HS-5 (cell line): ENCODE results near the gene TNK2.
"Not testable (repeated sequence)": the region's sequence is repeated elsewhere in the genome, so short reads cannot be mapped to it uniquely, and the experiment has no call there.

Experiments
- DNase-seq: peaks from one replicate; pipeline ENCODE4 v3.0.0-alpha.2; 2012; ENCODE audit warnings: low read depth

Gene TNK2

GRCh38 chr3:195849322-195850074, 58.9 kb downstream of the TNK2 start:
- DNase-seq, result no peak

DNA sequence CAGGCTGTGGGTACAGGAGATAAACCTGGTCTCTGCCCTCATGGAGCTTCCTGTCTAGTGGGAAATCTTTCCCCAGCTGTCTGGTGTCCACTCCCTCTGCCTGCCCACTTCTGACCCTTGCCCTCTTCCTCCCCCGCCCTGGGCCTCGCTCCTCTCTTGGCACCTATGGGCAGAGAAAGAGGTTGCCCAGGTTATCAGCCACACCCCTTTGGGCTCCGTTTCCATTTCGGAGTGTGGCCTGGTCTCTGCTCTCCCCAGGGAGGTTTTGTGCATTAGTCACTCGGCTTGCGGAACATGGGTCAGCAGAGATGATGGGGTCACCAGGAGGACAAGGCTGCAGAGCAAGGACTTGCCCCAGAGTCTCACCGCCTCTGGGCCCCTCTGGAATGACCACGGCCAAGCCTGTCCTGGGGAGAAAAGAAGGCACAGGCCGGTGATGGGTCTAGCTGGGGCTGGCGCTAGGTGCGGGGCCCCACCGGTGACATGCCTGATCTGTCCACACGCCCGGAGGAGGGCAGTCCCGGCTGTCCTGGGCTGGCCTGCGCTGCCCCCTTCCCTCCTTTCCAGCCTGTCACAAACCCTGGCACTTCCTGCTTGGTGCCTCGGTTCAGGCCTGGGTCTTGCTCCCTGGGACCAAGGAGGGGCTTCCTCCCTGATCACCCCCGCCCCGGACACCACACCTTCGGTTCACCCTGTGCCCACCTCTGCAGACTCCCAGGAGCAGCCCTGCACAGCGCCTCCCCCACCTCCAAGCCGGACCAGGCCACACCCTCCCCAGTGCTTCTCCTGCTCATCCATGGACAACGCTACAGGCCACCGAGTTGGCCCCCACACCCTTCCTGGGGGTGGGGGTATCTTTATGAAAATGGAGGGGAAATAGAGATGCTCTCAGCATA, 61.0 kb downstream of the TNK2 start:
- DNase-seq, result no peak

DNA sequence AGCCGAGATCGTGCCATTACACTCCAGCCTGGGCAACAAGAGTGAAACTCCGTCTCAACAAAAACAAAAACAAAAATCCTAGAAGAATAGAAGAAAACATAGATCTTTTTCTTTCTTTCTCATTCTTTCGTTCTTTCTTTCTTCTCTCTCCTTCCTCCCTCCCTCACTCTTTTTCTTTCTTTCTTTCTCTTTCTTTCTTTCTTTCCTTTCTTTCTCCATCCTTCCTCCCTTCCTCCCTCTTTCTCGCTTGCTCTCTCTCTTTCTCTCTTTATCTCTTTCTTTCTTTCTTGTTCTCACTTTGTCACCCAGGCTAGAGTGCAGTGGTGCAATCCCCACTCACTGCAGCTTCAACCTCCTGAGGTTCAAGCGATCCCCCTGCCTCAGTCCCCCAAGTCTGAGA, 62.9 kb downstream of the TNK2 start:
- no peak for DNase-seq

DNA sequence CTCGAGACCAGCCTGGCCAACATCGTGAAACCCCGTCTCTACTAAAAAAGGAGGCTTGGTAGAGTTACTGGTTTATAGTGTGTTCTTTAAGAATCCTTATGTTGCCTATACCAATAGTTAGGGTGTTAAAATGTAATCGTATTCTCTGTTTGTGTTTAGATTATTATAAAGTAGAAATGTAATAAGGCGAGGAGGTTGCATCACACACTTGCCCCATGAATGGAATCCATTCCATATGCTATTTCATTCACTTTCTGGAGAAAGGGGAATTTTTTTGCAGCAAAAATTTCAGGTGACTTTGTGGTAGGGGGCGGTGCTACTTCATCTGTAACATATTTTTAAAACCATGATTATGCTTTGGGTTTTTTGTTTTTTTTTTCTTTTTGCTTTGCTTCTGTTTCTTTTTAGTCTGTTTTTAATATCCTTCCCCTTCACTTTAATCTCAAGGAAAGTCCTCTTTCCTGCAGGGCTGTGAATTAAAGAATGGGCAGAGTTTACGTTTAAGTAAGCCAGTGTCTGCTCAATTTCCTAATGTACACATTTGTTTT, 63.6 kb downstream of the TNK2 start:
- DNase-seq, result no peak

- no peak for DNase-seq
Observed at GRCh38 chr3:195839260-195840010, 68.9 kb downstream of the TNK2 start.

GRCh38 chr3:195838714-195839113, 69.6 kb downstream of the TNK2 start:
- no peak for DNase-seq

DNA sequence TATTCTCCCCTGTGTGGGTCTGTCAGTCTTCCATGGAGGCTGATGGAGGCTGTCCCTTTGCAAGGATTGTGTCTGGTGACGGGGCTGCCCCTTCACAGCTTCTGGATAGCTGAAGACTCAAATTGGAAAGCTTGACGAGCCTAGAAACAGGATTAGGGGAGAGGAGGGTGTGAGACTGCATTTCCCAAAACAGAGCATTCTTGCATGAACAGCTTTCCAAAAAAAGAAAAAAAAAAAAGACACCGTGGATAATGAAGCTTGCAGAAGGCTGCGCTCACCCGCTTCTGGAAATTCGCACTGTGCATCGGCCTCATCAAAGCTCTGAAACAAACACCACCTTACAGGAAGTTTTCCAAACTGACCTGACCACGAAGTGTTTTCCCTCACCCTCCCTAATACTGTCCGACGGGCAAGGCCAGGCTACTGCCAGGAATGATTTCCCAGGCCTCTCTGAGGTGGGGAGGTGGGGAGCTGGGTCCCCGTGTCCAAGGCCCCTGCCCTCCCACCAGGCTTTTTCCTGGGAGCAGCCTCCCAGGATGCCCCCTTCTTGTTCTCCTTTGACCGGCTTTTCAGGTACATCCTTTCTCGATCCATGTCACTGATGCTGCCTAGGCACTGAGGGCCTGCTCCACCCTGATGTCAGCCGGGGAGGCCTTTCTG, 71.7 kb downstream of the TNK2 start:
- no peak for DNase-seq

- no peak for DNase-seq
Observed at GRCh38 chr3:195835791-195836190, 72.6 kb downstream of the TNK2 start.

GRCh38 chr3:195834675-195835583, 73.4 kb downstream of the TNK2 start:
- no peak for DNase-seq

DNA sequence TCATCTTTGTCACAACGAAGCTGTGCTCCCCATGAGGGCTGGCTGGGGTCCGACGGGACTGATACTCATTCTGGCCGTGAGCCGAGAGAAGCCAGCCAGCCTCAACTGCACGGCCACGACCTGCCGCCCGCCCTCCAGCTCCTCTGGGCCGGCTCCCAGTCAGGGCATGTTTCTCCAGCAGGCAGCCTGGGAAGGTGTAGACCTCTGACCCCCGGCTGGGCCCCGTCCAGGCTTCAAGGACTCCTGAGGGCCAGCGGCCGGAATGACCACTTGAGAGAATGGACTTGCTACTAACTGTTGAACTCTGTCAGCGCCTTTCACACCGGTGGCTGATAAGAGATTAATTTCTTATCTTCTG, 78.5 kb downstream of the TNK2 start:
- no peak for DNase-seq

DNA sequence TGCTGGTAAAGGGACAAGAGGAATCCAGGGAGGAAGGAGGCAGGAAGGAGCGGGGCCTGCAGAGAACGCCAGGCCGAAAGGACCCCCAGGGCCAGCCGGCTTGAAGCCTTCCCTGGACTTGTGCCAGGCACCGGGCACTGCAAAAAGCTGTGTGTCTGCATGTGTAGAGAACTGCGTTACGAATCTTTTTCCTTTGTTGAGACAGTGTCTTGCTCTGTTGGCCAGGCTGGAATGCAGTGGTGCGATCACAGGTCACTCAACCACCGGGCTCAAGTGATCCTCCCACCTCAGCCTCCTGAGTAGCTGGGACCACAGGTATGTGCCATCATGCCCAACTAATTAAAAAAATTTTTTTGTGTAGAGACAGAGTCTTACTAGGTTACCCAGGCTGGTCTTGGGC, 79.6 kb downstream of the TNK2 start:
- no peak for DNase-seq

DNA sequence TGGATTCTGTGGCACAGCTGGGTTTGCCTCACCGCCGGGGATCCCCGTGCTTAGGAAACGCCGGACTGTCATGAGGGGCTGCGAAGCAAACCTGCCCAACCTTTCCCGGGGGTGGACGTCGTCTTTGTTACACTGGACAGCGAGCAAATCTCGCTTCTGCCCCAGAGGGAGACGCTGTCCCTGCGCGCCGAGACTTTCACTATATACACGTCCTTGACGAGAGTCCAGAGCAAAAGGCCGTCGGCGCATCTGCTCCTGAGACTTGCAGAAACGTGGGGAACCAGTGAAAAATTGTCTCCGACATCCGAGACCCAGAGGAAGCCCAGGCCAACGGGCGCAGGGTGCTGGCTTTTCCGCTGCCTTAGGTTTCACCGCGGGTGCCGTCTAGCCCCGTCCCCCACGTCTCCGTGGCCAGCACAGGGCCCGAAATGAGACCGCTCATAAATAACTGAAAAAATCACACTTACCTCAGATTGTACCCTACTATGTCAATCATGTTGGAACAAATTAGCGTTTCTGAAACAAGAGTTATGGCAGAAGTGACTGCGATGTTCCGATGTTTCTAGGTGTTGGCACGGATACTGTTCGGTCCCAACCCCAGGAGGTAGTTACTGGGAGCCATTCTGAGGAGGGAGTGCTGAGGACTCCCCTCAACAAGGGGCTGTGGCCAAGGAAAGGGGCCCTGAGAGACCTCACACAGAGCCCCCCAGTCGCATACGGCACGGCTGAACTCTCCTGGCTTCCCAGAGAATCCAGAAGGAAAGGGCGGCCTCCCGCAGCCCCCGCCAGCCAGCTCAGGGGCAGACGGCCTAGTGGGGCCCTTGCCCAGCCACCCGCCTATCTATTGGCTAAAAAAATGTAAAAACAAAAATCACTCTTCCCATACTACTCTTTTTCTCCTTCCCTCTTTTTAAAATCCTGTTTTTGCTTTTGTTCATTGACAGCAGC, 82.2 kb downstream of the TNK2 start:
- DNase-seq, result no peak

- no peak for DNase-seq
Observed at GRCh38 chr3:195825191-195825588, 83.2 kb downstream of the TNK2 start.

DNA sequence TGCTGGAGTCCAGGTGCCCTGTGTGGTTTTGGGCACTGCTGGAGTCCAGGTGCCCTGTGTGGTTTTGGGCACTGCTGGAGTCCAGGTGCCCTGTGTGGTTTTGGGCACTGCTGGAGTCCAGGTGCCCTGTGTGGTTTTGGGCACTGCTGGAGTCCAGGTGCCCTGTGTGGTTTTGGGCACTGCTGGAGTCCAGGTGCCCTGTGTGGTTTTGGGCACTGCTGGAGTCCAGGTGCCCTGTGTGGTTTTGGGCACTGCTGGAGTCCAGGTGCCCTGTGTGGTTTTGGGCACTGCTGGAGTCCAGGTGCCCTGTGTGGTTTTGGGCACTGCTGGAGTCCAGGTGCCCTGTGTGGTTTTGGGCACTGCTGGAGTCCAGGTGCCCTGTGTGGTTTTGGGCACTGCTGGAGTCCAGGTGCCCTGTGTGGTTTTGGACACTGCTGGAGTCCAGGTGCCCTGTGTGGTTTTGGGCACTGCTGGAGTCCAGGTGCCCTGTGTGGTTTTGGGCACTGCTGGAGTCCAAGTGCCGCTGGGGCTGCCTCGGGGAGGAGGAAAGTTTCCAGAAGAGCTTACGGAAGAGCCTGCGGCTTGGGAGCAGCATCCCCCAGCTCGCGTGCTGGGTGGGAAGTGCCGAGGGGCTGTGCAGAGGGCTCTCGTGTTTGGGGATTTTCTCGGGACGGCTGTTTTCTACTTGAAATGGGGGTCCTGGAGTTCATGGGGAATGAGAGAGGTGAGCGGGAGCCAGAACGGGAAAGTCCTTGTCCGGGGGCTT, 83.7 kb downstream of the TNK2 start:
- not testable (repeated sequence) for DNase-seq

GRCh38 chr3:195823999-195824398, 84.4 kb downstream of the TNK2 start:
- no peak for DNase-seq

GRCh38 chr3:195823280-195823679, 85.1 kb downstream of the TNK2 start:
- DNase-seq, result no peak

DNA sequence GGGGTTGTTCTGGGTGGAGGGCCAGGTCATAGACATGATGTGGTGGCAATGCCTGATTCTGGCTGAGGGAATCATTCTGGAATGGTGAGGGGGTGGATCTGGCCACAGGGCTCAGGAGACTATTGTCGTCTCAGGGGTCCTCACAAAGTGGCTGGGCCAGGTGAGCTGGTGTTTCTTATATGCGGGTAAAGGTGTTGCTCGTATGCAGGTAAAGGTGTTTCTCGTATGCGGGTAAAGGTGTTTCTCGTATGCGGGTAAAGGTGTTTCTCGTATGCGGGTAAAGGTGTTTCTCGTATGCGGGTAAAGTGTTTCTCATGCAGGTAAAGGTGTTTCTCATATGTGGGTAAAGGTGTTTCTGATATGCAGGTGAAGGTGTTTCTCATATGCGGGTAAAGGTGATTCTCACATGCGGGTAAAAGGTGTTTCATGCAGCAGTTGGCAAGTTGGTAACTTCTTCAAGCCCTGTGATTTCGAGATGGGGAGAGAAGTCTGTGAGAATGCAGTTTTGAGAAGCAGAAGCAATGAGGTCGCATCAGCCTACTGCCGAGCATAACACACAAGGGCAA, 86.1 kb downstream of the TNK2 start:
- DNase-seq, result no peak

GRCh38 chr3:195821403-195822130, 86.8 kb downstream of the TNK2 start:
- DNase-seq, result no peak
